Liver (tissue), 9 donors: ENCODE results near the gene RPS28. TPM values are rescaled to one million over a fixed set of nuclear protein-coding genes. Genes with fewer than 3 reads are reported as not detected.

Experiments
- DNase-seq: peaks from one replicate; pipeline ENCODE4 v3.0.0-alpha.2; 2017; ENCODE audit warnings: low spot score
- H3K27ac ChIP-seq, 2 donors: one replicate each; pipeline ENCODE4 v1.7.0; 2013; ENCODE audit warnings: inconsistent platforms in 2 of 2, low read length in 2 of 2, control low read depth in 1 of 2, low read depth in 1 of 2, mild to moderate bottlenecking in 1 of 2
- H3K27me3 ChIP-seq, 4 donors: one replicate each; pipeline versions ENCODE4 v1.6.1 to v1.7.0; 2013; ENCODE audit warnings: low read length in 3 of 4, inconsistent platforms in 1 of 4, mild to moderate bottlenecking in 1 of 4, moderate library complexity in 1 of 4; ENCODE audit not compliant: control insufficient read depth in 4 of 4, insufficient read depth in 4 of 4
- H3K36me3 ChIP-seq, 4 donors: one replicate each; pipeline versions ENCODE4 v1.6.1 to v1.7.0; 2013; ENCODE audit warnings: low read length in 3 of 4, mild to moderate bottlenecking in 3 of 4, low read depth in 1 of 4, moderate library complexity in 1 of 4; ENCODE audit not compliant: control insufficient read depth in 4 of 4, insufficient read depth in 3 of 4
- H3K4me1 ChIP-seq, 4 donors: one replicate each; pipeline versions ENCODE4 v1.6.1 to v1.7.0; 2013; ENCODE audit warnings: low read length in 3 of 4, mild to moderate bottlenecking in 3 of 4, moderate library complexity in 1 of 4; ENCODE audit not compliant: control insufficient read depth in 4 of 4, insufficient read depth in 4 of 4
- H3K4me3 ChIP-seq, 3 donors: one replicate each; pipeline versions ENCODE4 v1.6.1 to v1.7.0; 2013; ENCODE audit warnings: low read length in 3 of 3, control low read depth in 1 of 3, low read depth in 1 of 3, mild to moderate bottlenecking in 1 of 3
- H3K9ac ChIP-seq, 2 donors: one replicate each; pipeline ENCODE4 v1.7.0; 2013; ENCODE audit warnings: low read length in 2 of 2, mild to moderate bottlenecking in 2 of 2, moderate library complexity in 2 of 2, control low read depth in 1 of 2, low read depth in 1 of 2
- H3K9me3 ChIP-seq, 4 donors: one replicate each; pipeline versions ENCODE4 v1.6.1 to v1.7.0; 2013; ENCODE audit warnings: low read length in 3 of 4; ENCODE audit not compliant: control insufficient read depth in 4 of 4
- ATF3 ChIP-seq: IDR thresholded peaks from 2 replicates; pipeline ENCODE4 v1.6.1; 2016; ENCODE audit warnings: antibody characterized with exemption
- CTCF ChIP-seq: fragments of 150-350 bp; IDR thresholded peaks from 2 replicates; pipeline ENCODE4 v1.5.1; 2017; ENCODE audit warnings: improper control_type of control experiment, low read depth, low read length; ENCODE audit not compliant: missing input control
- EGR1 ChIP-seq, 2 donors: IDR thresholded peaks; 2 replicates each; pipeline ENCODE4 v1.6.1; 2016 to 2018; ENCODE audit warnings: antibody characterized with exemption in 2 of 2, low read depth in 2 of 2
- FOXA1 ChIP-seq: IDR thresholded peaks from 2 replicates; pipeline ENCODE4 v1.6.1; 2016; ENCODE audit warnings: antibody characterized with exemption
- FOXA2 ChIP-seq: IDR thresholded peaks from 2 replicates; pipeline ENCODE4 v1.6.1; 2016; ENCODE audit warnings: antibody characterized with exemption
- GABPA ChIP-seq, 2 donors: IDR thresholded peaks in 1 of 2; conservative IDR thresholded peaks in 1 of 2; 2 replicates each; pipeline ENCODE4 v1.6.1; 2016; ENCODE audit warnings: antibody characterized with exemption in 2 of 2, mild to moderate bottlenecking in 1 of 2, moderate library complexity in 1 of 2
- HNF4A ChIP-seq, 2 donors: conservative IDR thresholded peaks; 2 replicates each; pipeline ENCODE4 v1.6.1; 2016; ENCODE audit warnings: antibody characterized with exemption in 2 of 2, mild to moderate bottlenecking in 2 of 2
- HNF4G ChIP-seq: IDR thresholded peaks from 2 replicates; pipeline ENCODE4 v1.6.1; 2016; ENCODE audit warnings: antibody characterized with exemption
- JUND ChIP-seq, 2 donors: IDR thresholded peaks; 2 replicates each; pipeline ENCODE4 v1.6.1; 2016; ENCODE audit warnings: antibody characterized with exemption in 2 of 2
- MAX ChIP-seq: IDR thresholded peaks from 2 replicates; pipeline ENCODE4 v1.6.1; 2016; ENCODE audit warnings: antibody characterized with exemption
- NR2F2 ChIP-seq: IDR thresholded peaks from 2 replicates; pipeline ENCODE4 v1.6.1; 2016; ENCODE audit warnings: antibody characterized with exemption
- RXRA ChIP-seq, 2 donors: IDR thresholded peaks; 2 replicates each; pipeline ENCODE4 v1.6.1; 2017 to 2018; ENCODE audit warnings: antibody characterized with exemption in 2 of 2, mild to moderate bottlenecking in 1 of 2
- SP1 ChIP-seq: IDR thresholded peaks from 2 replicates; pipeline ENCODE4 v1.6.1; 2018; ENCODE audit warnings: antibody characterized with exemption, mild to moderate bottlenecking
- TAF1 ChIP-seq: conservative IDR thresholded peaks from 2 replicates; pipeline ENCODE4 v1.6.1; 2016; ENCODE audit warnings: antibody characterized with exemption, mild to moderate bottlenecking
- YY1 ChIP-seq: IDR thresholded peaks from 2 replicates; pipeline ENCODE4 v1.6.1; 2016; ENCODE audit warnings: antibody characterized with exemption, mild to moderate bottlenecking
- ZBTB33 ChIP-seq: IDR thresholded peaks from 2 replicates; pipeline ENCODE4 v1.6.1; 2016; ENCODE audit warnings: antibody characterized with exemption
- WGBS: extraction: QIAGEN DNeasy Blood & Tissue Kit; methylation state at CpG from one replicate; pipeline ENCODE4 v1.1.7; 2013; 5-methylcytosine and 5-hydroxymethylcytosine counted together
- polyA plus RNA-seq, 2 donors: library from polyadenylated mRNA; stranded (reverse) in 1 of 2; unstranded in 1 of 2; fragments of 200-250 nt in 1 of 2; fragments of >200 nt in 1 of 2; fragmentation: Nextera tagmentation in 1 of 2; extraction: Ambion mirVana in 1 of 2; gene quantifications; one replicate each; pipeline versions ENCODE4 v1.2.1 to v1.2.3, GENCODE V29; 2013 to 2015
- total RNA-seq, 2 donors: library from RNA; depleted of rRNA; stranded (reverse); fragments of >200 nt; gene quantifications; one replicate each; pipeline ENCODE4 v1.2.3, GENCODE V29; 2014
- donor health status: healthy.
- donor health status: healthy.
- donor health status: healthy.
- donor health status: healthy.
- donor health status: healthy.

RPS28 gene
- total and polyA plus RNA-seq, 4 donors, result 74.7 to 467 (median 265) TPM

- no peak for DNase-seq
- Histone ChIP-seq H3K4me3 (peak overlapping the region in 1 of 3 donors; percentile 51), H3K9ac (no peak overlapping the region), H3K27me3 (peaks cover 0 to 4% (median 1%) of the 10 kb centered on the region in 4 donors), H3K4me1 (peaks cover 3 to 19% (median 10%) of the 10 kb centered on the region in 4 donors), H3K9me3 (no peaks in the 10 kb centered on the region), H3K27ac (no peak overlapping the region), H3K36me3 (no peaks in the 10 kb centered on the region)
- TF ChIP-seq SP1, result no peak
- TF ChIP-seq RXRA (IDR thresholded peaks at IDR 0.05), result no peak
- no peak for TF ChIP-seq NR2F2
- TF ChIP-seq EGR1 (IDR thresholded peaks at IDR 0.05; ENCODE audit: low read depth in 2 of 2), result no peak
- 14% methylated on average over 79 of the region's 79 CpGs for WGBS
Measured at GRCh38 chr19:8335343-8336071, 14.2 kb downstream of the RPS28 start.

- Histone ChIP-seq H3K9me3 (no peaks in the 10 kb centered on the region), H3K9ac (no peak overlapping the region), H3K36me3 (no peaks in the 10 kb centered on the region), H3K4me1 (peaks cover 3 to 20% (median 10%) of the 10 kb centered on the region in 4 donors), H3K4me3 (no peak overlapping the region), H3K27me3 (peaks cover 0 to 4% (median 1%) of the 10 kb centered on the region in 4 donors), H3K27ac (no peak overlapping the region)
- 38% methylated on average over 27 of the region's 27 CpGs for WGBS
- TF ChIP-seq TAF1 (no peak), ZBTB33 (no peak), FOXA2 (no peak), ATF3 (no peak), MAX (no peak), YY1 (no peak), JUND (IDR thresholded peaks at IDR 0.05) (no peak), RXRA (IDR thresholded peaks at IDR 0.05) (no peak), FOXA1 (no peak), NR2F2 (no peak), HNF4A (conservative IDR thresholded peaks at IDR 0.05) (no peak), HNF4G (no peak), SP1 (no peak), CTCF (no peak), GABPA (IDR thresholded peaks at IDR 0.05 in 1 of 2, conservative IDR thresholded peaks at IDR 0.05 in 1 of 2) (no peak), EGR1 (IDR thresholded peaks at IDR 0.05; ENCODE audit: low read depth in 2 of 2) (no peak)
- DNase-seq, result no peak
Measured at GRCh38 chr19:8336072-8336569, 14.8 kb downstream of the RPS28 start.
